Measurements from ENCODE around the gene CNOT6L.
A peak's percentile ranks its signal among the peaks of the same experiment; 100 is the strongest.

GRCh38 chr4:77862478-77863216, 43.5 kb upstream of the CNOT6L start, which contains the start of gene MRPL1:
- 0 out of 6 replicates have a peak, but pooled peaks of 1 of the 3 experiments have one; percentile 3 for TF ChIP-seq CTCF (IDR thresholded peaks at IDR 0.05 in 2 of 3, conservative IDR thresholded peaks at IDR 0.05 in 1 of 3; ENCODE audit: borderline replicate concordance in 1 of 3, insufficient read depth in 1 of 3, low read depth in 2 of 3, low read length in 2 of 3)
- no peak for TF ChIP-seq RAD21 (IDR thresholded peaks at IDR 0.05; ENCODE audit: low read depth)
- peak; percentile 87 for TF ChIP-seq POLR2A (IDR thresholded peaks at IDR 0.05; ENCODE audit: borderline replicate concordance, extremely low read depth, insufficient read depth, insufficient read length)
- TF ChIP-seq TCF7L2 (IDR thresholded peaks at IDR 0.05; ENCODE audit: borderline replicate concordance, extremely low read depth, insufficient read depth, insufficient read length): peak; percentile 69
- peak; percentile 99 for TF ChIP-seq YY1 (IDR thresholded peaks at IDR 0.05; ENCODE audit: extremely low read depth, insufficient replicate concordance, low read depth, low read length)
- no peak for TF ChIP-seq EZH2phosphoT487 (IDR thresholded peaks at IDR 0.05; ENCODE audit: borderline replicate concordance)
- TF ChIP-seq SRF (IDR thresholded peaks at IDR 0.05; ENCODE audit: low read depth): peak; percentile 84

Data from HCT116 (cell line).